Effector CD8-positive, alpha-beta T cell (primary cell): ENCODE measurements around the gene ATG4B.
A peak's percentile ranks its signal among the peaks of the same experiment; 100 is the strongest.

ENCODE experiments used
- DNase-seq: peaks from one replicate; lab custom pipeline; 2025; lab: John Stamatoyannopoulos, UW

ATG4B gene

GRCh38 chr2:241690202-241690717, 52.8 kb downstream of the ATG4B start:
- no peak for DNase-seq

- no peak for DNase-seq
These were observed 55.0 kb downstream of the ATG4B start for GRCh38 chr2:241692448-241692847.

- DNase-seq, result no peak
These were observed 58.2 kb downstream of the ATG4B start for GRCh38 chr2:241695651-241696050.

GRCh38 chr2:241701149-241701398, 63.6 kb downstream of the ATG4B start:
- no peak for DNase-seq

GRCh38 chr2:241701399-241702154, 64.1 kb downstream of the ATG4B start, which contains the start of gene ING5:
Gene ING5, plus strand, starts transcription at chr2:241702039. Its CDS starts 27 bp downstream, at chr2:241702066.
- DNase-seq, result peak; percentile 93

- peak; percentile 81 for DNase-seq
These were observed 64.9 kb downstream of the ATG4B start for GRCh38 chr2:241702155-241703031.

- no peak for DNase-seq
These were observed 65.6 kb downstream of the ATG4B start for GRCh38 chr2:241703032-241703604.

GRCh38 chr2:241706537-241706936, 69.0 kb downstream of the ATG4B start:
- no peak for DNase-seq

- no peak for DNase-seq
These were observed 71.4 kb downstream of the ATG4B start for GRCh38 chr2:241708879-241709278.

GRCh38 chr2:241719093-241719492, 81.6 kb downstream of the ATG4B start:
- DNase-seq, result no peak

GRCh38 chr2:241720099-241720498, 82.6 kb downstream of the ATG4B start:
- DNase-seq, result no peak

- DNase-seq, result no peak
These were observed 83.1 kb downstream of the ATG4B start for GRCh38 chr2:241720560-241720959.

GRCh38 chr2:241721852-241722251, 84.4 kb downstream of the ATG4B start:
- DNase-seq, result no peak

GRCh38 chr2:241722896-241723454, 85.5 kb downstream of the ATG4B start:
- no peak for DNase-seq
